GM18520 (cell line): ENCODE measurements around the gene DDX46.
"Not testable (repeated sequence)": the region's sequence is repeated elsewhere in the genome, so short reads cannot be mapped to it uniquely, and the experiment has no call there.

Source experiments
- ATAC-seq: cut with Tn5 transposase; IDR thresholded peaks from one replicate; pipeline ENCODE4 v1.9.1; 2021; ENCODE audit not compliant: unreplicated experiment

DDX46 gene

GRCh38 chr5:134844252-134844651 lies 85.7 kb downstream of the DDX46 start:
- ATAC-seq, result no peak

- no peak for ATAC-seq
These were observed 86.8 kb downstream of the DDX46 start for GRCh38 chr5:134845335-134845851.

GRCh38 chr5:134845852-134846640 lies 87.5 kb downstream of the DDX46 start, which contains the start of gene C5orf24:
Gene C5orf24, plus strand, starts transcription at chr5:134845968. Its CDS starts 8,933 bp downstream, at chr5:134854901.
- ATAC-seq, result peak; percentile 94

DNA sequence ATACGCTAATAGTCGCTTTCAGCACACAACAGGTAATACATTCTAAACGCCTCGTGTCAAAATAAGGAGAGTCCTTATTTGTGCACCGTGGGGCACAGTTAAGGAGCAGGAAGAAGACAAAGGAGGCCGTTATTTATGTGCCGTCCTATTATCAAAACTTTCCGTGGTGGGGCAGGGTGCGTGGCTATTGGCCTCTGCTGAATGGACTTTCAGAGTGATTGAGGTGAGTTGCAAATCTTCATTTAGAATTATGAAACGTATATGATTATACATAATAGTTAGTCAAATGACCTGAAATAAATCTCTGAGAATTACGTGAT lies 88.0 kb downstream of the DDX46 start:
- ATAC-seq, result no peak

- ATAC-seq, result not testable (repeated sequence)
These were observed 90.9 kb downstream of the DDX46 start for GRCh38 chr5:134849434-134849933.

- ATAC-seq, result no peak
These were observed 92.8 kb downstream of the DDX46 start for GRCh38 chr5:134851307-134851923.

GRCh38 chr5:134856465-134856864 lies 97.9 kb downstream of the DDX46 start:
- not testable (repeated sequence) for ATAC-seq

DNA sequence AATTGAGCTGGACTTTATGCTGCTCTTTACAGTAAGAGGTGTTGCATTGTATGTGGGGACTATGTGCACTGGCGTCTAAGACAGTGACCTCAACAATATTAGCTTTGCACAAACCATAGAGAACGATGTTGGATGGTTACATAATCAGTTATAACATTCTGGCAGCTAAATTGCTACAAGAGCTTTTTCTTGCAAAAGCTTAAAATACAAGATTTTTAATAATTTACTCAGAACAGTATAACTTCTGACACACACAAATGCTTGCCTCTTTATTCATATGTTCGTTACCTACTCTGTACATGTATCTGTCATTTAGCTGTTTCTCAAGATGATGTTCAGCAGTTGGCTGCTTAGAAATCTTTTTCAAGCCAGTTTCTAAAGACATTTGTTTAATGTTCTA lies 98.8 kb downstream of the DDX46 start:
- no peak for ATAC-seq

DNA sequence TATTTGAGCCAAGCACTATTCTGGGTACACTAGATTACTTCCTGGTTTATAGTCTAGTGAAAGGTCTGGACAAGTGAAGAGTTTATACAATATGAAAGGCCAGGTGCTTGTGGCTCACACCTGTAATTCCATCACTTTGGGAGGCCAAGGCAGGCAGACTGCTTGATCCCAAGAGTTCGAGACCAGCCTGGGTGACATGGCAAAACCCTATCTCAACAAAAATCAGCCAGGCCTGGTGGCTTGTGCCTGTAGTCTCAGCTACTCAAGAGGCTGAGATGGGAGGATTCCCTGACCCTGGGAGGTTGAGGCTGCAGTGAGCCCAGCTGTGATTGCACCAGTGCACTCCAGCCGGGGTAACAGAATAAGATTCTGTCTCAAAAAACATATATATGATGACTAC lies 106.1 kb downstream of the DDX46 start:
- ATAC-seq, result no peak

DNA sequence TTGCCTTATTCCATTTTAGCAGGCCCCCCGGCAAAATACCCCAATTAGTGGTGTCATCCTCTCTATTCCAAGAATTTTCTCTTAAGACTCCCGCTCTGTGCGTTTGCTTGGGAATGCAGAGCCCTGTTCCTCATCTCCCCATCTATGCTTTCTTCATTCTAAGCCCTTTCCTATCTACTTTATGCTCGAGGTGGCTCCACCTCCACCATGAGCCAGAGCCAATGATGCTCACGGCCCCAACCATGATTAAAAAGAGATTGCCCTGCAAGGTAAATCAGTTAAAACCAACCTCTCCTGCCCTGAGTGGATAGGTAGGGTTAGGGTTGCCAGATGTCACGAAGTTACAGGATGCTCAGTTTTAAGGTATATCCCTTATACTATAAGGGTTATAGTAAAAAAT lies 114.9 kb downstream of the DDX46 start:
- no peak for ATAC-seq

GRCh38 chr5:134873987-134874830 lies 115.6 kb downstream of the DDX46 start, which contains the start of gene TXNDC15:
Gene TXNDC15, plus strand, starts transcription at chr5:134874371. Its CDS starts 57 bp downstream, at chr5:134874428.
- ATAC-seq, result peak; percentile 80

- no peak for ATAC-seq
These were observed 116.5 kb downstream of the DDX46 start for GRCh38 chr5:134874831-134875655.

- ATAC-seq, result no peak
These were observed 118.6 kb downstream of the DDX46 start for GRCh38 chr5:134877159-134877558.

- ATAC-seq, result no peak
These were observed 119.8 kb downstream of the DDX46 start for GRCh38 chr5:134878403-134878802.

- ATAC-seq, result no peak
These were observed 120.9 kb downstream of the DDX46 start for GRCh38 chr5:134879456-134879855.
